ENCODE results near the gene CASTOR1.

Gene CASTOR1

DNA sequence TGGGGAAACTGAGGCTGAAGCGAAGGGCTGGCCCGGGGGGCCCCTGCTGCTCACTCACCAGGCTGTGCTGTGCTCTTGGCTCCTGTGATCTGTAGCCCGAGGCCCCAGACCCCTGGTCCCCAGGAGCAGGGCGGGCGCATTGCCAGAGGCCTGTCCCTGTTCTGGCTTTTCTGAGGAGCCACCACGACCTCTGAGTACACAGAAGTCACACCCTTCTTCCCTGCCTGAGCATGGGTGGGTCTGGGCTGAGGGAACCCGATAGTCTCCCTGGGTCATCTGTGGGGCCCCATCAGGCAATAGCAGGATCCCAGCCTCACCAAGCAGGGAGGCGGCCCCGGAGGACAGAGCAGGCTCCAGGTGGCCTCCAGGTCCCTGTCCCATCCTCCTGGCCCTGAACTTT lies 5.1 kb downstream of the CASTOR1 start:
- no peak for DNase-seq

DNA sequence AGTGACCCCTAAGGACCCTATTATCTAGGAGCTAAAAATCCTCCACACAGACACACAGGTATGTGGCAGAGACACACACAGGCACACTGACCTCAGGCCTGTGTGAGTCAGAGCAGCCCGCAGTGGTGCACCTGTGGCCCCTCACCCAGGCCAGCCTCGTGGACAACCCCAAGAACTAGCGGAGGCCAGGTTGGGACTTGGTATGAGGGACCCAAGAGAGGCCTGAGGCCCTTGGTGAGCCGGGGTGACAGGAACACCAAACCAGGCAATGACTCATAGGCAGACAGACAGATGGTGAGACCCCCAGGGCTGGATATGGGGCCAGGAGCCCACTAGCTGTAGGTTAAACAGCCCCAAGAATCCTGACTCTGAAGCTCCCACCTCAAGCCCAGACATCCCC lies 6.0 kb downstream of the CASTOR1 start:
- DNase-seq: no peak

DNA sequence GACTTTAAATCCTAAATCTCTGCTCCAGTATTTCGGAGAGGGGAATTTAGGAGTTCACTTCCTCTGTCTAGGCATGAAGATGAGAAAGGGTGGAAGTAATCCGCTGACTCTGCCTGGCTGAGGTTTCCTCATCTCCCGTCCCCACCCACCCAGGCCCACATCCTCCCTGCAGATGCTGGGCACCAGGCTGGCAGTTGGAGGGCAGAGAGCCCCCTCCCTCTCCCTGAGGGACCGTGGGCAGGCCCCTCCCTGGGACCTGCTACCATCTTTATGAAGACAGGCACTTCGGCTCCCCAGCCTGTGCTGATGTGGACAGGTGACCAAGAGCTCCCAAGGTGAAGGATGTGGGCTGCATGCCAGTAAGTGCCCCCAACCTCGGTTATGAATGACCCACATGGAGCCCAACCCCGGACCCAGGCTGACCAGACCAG lies 6.7 kb downstream of the CASTOR1 start:
- DNase-seq: peak; percentile 54 to 74

DNA sequence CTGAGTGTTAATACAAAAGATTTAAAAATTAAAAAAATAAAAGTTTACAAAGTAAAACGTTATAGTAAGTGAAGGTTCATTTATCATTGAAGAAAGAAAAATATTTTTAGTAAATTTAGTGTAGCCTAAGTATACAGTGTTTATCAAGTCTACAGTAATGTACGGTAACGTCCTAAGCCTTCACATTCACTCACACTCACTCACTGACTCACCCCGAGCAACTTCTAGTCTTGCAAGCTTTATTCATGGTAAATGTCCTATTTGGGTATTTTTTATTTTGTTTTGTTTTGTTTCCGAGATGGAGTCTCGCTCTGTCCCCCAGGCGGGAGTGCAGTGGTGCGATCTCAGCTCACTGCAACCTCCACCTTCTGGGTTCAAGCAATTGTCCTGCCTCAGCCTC lies 8.8 kb downstream of the CASTOR1 start:
- DNase-seq: no peak

DNA sequence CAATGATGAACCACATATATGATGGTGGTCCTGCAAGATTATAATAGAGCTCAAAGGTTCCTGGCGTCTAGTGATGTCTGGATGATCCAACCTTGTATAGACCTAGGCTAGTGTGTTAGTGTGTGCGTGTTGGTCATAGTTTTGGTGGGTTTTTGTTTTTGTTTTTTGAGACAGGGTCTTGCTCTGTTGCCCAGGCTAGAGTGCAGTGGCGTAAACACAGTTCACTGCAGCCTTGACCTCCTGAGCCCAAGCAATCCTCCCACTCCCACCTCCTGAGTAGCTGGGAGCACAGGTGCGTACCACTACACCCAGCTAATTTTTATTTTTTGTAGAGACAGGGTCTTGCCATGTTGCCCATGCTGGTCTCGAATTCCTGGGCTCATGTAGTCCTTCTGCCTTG lies 9.4 kb downstream of the CASTOR1 start:
- DNase-seq: no peak

DNA sequence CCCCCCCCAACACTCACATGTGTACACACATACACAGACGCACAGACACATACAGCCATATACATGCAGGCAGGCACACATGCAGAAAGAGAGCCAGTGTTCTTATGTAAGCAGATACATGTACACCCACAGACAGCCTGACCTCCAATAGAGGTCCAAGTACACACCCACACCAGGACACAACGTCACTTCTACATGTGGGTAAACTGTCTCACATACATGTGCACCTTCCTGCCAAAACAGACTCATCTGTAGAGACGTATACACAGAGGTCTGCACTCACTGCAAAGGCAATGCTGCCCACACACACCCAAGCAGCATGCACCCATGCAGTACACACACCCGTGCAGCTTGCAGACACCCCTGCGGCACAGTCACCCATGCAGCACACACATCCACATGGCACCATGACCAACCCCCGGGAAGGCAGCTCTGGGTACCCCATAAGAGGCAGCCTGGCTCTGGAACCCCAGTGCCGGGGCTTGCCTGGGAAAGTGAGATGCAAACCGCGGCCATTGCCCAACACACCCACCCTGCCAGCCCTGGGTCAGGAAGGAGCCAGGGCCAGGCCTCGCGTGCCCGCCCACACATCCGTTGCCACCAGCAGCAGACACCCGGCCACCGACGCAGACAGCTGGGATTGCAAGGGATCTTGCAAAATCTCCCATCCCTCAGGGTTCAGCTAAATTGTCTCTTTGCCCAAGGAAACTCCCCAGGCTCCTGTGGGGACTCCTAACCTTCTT lies 10.1 kb downstream of the CASTOR1 start:
- peak; percentile 94 to 96 for DNase-seq

DNA sequence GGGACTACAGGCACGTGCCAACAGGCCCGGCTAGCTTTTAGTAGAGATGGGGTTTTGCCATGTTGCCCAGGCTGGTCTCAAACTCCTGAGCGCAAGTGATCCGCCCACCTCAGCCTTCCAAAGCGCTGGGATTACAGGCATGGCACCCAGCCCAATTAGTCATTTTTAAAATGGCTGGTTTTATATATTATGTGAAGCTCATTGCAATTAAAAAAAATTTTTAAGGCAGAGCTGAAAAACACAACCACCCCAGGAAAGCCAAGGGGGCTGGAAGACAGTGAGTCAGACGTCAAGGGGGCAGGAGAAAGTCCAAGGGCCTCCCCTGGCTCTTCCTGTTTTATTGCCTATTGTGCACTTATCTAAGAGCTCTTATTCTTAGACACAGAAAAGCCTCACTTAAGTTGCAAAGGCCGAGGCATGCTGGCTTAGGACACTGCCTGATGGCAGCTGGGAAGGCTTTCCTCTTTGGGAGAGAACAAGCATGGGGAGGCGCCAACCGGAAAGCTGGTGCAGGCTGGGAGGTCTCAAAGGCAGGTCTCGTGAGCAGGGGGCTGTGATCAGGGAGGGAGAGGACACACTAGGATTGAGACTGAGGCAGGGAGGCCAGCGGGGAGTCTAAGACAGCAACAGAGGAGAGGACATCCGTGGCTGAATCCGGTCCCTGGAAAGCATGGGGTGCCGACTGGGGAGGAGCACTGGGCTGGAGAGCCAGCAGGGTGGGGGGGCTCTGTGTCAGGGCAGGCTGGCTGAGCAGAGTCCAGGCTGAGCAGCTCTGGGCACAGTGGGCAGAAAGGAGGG lies 11.6 kb downstream of the CASTOR1 start:
- peak; percentile 65 to 69 for DNase-seq

DNA sequence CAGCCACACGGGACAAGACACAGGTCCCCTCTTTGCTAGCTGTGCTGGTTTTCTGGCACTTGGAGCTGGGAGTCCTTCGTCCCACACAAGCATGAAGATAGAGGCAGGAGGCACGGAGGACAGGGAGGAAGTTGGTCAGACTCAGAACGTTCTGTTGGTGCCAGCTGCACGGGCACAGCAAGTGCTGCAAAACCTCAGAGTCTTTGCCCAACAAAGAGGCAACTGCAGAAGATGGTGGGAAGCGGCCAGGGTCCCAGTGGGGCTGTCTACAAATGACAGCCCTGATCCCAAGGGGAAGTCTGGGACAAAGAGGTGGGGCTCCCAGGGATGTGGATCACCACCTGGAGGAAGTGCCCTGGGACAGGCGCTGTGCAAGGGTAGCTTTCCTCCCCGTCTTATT lies 13.3 kb downstream of the CASTOR1 start:
- no peak for DNase-seq

DNA sequence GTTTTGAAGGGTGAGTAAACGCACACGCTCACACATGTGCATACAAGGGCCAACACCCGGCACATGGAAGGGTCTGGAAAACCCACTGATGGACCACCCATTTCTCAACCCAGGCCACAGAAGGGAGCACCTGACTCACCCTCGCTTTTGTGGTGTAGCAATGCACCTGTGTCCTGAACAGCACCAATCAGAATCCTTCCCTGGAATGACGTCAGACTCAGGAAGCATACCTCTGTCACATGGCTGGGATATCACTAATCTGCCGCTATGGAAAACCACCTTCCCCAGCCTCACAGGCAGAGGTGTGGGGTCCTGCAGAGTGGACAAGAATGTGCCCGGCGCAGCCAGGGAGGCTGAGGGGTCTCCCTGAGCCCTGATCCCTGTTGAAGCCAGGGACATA lies 13.7 kb downstream of the CASTOR1 start:
- no peak for DNase-seq

DNA sequence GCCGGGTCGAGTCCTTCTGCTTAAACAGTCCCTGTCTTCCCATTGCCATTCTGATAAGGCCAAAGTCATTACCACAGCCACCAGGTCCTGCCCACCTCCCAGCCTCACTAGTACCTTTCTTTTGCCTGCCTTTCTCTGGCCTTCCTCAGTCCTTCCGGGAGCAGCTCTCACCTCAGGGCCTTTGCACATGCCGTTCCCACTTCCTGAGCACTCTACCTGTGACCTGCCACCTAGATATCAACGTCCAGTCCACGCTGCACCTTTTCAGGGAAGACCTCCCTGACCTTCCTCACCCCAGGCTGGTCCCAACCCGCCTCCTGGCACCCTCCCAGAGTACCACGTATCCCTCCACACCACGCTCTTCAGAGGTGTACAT lies 14.9 kb downstream of the CASTOR1 start:
- no peak for DNase-seq

DNA sequence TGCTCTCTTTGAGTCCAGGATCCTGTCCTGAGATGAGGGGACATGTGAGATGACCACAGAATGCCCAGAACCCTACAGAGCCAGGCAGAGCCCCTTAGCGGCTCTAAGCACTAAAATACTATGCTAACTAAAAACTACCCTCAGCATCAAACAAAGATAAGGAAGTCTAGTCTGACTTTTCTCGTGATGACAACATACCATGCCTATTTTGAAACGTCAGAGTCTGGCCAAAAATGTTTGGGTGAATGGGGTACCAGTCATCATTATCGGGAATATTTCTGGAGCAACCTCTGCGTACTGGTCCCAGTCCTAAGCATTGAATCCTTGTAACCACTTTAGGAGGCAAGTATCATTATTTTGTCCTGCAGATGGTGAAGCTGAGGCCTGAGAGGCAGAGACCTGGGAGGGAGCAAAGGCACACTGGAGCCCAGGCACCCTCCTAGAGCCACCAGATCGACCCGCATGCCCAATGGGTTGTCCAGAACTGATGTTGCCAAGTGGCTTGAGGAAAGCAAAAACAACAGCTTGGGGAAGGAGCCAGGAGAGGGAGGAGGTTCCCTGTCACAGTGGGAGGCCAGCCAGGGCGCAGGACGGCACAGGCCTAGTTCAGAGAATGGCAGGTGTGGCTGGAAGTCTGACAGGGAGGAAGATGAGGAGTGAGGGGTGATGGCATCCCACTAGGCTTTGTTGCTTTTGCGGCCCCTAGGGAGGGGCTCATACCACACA lies 15.4 kb downstream of the CASTOR1 start:
- DNase-seq: peak in 1 of 2 donors; percentile 64

DNA sequence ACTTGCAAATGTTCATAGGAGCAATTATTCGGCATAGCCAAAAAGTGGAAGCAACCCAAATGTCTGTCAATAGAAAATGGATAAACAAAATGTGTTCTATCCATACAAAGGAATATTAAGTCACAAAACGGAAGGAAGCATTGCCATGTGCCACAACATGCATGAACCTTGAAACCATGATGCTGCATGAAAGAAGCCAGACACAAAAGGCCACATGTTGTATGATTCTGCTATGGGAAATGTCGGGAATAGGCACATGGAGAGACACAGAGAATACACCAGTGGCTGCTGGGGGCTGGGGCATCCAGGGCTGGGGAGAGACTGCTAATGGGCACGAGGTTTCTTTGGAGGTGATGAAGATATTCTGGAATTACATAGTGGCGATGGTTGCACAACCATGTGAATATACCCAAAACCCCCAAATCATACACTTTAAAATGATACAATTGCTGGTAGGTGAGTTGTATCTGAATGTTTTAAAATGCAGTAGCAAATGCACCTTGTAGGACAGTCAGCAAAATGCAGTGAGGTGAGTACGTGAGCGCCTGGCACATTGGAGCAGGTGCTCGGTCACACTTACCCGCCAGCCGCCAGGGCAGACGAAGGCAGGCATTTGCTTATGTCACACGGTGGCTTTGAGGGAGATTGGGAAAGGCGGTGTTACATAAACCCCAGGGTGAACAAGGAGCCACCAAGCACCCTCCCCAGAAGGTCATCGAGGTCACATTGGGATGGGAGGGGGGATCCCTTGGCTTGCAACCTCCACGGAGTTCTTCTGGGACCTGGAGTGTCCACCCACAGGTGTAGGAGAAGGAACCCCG lies 16.3 kb downstream of the CASTOR1 start:
- peak; percentile 67 to 77 for DNase-seq

DNA sequence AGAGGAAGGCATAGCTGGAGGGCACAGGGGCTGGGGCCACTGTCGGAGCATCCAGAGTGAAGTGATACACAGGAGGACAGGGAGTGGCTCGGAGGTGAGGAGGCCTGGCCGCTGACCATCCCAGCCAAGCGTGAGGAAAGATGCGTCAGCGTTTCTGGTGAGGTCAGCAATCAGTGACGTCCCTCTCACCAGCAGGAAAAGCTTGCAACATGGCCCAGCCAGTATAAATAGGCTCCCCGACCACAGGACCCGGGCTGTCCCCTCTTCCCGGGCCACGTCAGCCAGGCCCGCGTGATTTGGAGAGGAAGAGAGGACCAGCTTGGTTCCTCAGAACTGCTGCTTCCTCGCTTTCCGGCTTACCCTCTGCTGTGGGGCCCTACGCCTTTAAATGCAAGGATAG lies 18.5 kb downstream of the CASTOR1 start:
- DNase-seq: peak; percentile 98

DNA sequence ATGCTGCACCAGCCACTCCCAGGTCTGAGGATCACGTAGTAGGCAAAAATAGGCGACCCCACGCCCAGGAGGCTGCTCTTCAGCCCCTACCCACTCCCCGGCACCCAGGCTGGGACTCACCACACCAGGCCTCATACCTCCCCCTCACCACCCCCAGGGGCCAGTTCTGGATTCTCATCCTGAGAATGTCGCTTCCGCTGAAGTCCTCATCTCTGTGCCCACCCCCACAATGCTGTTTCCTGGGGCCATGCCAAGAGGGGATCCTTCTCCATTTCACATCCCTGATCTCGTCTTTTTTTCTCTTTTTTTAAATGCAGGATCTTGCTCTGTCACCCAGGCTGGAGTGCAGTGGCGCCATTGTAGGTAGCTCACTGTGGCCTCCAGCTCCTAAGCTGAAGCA lies 21.0 kb downstream of the CASTOR1 start:
- no peak for DNase-seq

DNA sequence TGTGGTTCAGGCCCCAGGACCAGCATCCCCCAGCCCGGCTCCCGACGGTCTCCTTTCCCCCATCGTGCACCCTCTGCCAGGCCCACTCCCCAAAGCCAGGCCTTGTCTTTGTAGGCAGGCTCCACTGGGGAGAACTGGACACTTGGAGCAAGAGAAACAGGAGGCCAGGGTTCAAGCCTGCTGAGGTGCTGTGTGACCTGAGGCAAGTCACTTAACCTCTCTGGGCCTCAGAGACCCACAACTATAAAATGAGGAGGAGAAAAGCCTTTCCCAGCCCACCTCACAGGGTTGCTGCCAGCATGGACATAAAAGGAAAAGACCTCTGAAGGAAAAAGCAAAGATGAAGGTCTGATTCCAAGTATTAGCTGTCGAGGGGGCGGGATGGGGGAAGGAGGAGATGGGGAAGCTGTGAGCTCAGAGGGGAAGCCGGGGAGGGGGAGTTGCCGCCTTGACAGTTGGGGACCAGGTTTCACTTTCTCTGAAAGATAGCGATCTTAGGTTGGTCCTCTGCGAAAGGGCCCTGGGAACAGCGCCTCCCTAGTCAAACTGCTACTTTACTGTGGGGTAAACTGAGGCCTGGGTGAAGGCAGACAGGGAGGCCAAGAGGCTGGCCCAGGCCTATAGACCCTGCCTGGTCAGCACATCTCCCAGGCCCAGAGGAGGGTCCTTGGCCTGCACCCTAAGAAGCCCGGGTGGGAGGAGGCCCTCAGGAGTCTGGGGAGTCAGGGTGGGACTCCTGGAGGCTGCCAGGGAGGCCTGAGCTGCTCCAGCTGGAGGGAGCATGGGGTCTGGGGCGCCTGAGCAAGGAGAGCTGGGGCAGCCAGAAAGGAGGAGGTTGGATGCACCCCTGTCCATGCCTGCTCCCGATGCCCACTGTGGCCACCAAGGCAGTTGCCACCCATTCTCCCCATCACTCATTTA lies 21.7 kb downstream of the CASTOR1 start:
- DNase-seq: peak; percentile 73

DNA sequence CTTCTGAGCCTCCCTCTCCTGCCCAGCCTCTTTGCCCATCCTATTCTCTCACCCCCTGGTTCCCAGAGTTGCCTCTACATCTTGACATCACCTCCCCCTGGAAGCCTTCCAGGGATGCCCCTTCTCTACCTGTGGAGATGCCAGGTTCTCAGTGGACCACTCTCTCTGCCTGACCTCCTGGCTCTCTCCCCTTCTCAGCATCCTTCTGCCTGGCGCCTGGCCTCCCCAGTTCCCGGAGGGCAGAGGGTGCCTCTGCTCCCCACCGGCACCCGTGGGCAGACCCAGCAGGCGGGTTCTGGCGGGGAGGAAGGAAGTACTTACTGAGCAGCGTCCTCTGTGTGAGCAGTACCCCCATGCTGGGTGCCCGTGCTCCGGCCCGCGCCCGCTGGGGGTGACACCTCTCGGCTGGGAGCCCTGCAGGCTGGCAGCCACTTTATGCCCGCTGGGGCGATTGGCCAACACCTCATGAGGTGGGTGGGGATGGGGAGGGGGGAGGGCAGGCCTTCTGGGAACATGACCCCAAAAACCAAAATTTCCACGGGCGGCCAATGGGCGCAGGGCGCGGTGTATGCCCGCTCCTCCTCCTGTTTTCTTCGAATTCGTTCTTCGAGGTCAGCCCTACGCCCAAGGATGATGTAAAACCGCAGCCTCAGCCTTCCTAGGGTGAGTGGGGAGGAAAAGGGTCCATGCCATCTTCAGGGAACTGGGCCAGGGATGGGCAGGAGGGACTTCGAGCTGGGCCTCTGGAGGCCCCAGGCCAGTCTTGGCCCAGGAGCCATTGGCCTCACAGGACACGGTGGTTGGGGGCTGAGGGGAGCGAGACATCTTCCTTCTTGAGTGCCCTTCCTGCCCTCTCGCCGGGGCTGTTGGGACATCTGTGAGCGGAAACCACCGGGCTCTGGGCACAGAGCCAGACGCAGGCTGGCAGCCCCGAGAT lies 22.6 kb downstream of the CASTOR1 start, which contains the start of gene OSM:
Gene OSM, minus strand, starts transcription at position 407 of the 937 bp plus-strand sequence. Its CDS starts 52 bp downstream, at position 355.
- DNase-seq: peak; percentile 81 to 87

DNA sequence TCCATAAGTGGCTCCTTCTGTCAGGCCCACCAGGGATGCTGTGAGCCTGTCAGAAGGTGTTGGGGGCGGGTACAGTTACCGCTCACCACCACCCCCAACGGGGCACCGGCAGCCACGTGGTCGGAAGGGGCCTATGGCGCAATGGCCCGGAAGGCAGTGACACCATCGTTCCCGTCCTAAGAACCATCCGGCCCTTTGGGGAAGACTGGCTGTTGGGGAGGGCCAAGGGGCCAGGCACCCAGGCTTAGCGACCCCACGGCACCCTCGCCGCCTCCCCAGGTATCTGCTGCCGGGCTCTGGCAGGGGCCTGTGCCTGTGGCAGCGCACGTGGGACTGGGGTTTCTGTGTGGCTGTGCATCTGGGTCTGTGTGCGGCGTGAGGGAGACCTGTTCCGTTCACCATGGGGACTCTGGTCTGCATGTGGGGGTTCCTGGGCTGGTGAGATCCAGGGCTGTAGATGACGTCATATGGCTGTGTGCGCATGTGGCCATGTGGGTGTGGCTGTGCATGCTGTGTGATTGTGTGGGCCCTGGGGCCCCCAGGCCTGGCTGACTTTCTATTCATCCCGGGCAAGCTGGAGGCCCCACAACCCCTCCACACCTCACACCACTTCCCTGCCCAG lies 23.4 kb downstream of the CASTOR1 start:
- peak; percentile 67 to 72 for DNase-seq

DNA sequence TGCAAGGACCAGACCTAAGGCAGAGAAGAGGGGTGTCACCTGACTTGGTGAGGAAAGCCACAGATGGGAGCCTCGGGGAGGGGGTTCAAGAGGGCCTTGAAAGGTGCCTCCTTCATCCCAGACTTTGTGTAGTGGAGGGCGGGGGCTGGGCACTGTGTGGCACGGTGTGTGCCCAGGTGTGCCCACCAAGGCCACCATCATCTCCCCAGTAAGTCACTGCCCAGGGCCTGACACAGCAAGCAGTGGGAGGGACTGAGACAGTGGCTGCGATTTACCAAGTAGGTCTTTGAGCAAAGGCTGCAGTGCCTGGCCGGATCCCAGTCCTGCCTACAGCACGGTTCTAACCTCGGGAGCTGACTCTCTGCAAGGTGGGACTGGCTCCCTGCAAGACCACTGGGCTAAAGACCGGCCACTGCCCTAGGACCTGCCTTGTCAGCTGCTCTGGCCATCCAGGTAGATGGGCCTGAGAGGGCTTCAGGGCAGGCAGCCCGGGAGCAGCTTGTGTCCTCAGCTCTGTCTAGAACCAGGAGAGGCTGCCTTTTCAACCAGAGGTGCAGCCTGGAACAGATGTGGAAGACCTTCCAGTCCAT lies 24.1 kb downstream of the CASTOR1 start:
- DNase-seq: no peak

DNA sequence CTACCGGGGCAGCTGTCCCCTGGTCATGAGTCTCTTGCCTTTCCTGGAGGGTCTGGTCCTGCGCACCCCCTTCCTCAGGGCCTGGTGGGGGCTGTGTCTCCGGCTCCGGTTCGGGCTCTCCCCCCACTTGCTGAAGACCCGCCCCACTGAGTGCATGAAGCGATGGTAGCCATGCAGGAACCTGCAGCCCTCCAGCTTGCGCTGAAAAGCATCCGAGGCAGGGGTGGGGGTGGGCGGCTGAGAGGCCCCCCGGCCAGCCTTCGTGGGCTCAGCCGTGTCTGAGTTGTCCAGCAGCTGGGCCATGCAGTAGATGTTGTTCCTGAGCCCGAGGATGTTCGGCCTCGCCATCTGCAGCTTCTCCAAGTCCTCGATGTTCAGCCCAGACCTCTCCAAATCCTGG lies 25.4 kb downstream of the CASTOR1 start:
- no peak for DNase-seq

Measured in inflammatory macrophage treated with lipopolysaccharide for 1 hour (primary cell).